Measurements from ENCODE around the gene CHRNA7.

DNA sequence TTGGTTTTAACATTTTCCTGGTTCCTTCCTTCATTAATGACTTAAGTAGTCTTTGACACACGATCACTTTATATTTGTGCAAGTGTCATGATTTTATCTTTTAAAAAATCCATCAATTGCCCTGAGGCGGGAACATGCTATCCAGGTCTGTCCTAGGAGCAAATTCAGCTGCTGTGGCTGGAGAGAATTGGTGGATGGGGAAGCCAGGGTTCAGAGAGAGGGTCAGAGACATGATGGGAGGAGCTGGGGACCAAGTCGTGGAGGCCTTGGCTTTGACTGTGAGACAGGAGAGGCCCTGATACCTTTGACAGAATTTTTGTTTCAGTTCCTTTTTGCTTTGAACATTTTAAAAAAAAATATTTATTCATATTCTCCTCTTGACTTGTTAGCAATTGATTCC is 89.0 kb downstream of the CHRNA7 start:
- TF ChIP-seq, protein P1, sequence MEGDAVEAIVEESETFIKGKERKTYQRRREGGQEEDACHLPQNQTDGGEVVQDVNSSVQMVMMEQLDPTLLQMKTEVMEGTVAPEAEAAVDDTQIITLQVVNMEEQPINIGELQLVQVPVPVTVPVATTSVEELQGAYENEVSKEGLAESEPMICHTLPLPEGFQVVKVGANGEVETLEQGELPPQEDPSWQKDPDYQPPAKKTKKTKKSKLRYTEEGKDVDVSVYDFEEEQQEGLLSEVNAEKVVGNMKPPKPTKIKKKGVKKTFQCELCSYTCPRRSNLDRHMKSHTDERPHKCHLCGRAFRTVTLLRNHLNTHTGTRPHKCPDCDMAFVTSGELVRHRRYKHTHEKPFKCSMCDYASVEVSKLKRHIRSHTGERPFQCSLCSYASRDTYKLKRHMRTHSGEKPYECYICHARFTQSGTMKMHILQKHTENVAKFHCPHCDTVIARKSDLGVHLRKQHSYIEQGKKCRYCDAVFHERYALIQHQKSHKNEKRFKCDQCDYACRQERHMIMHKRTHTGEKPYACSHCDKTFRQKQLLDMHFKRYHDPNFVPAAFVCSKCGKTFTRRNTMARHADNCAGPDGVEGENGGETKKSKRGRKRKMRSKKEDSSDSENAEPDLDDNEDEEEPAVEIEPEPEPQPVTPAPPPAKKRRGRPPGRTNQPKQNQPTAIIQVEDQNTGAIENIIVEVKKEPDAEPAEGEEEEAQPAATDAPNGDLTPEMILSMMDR (IDR thresholded peaks at IDR 0.05; ENCODE audit: insufficient read depth, low read depth, low read length) = no peak
- TF ChIP-seq EZH2 (IDR thresholded peaks at IDR 0.05; ENCODE audit: insufficient read depth, low read length) = no peak
